B cell (primary cell): ENCODE data around the gene TRAPPC11.

Source experiments
- CTCF ChIP-seq: fragments of 200-600 bp; IDR thresholded peaks from one replicate; pipeline ENCODE4 v1.8.0; 2022; ENCODE audit warnings: antibody characterized with exemption, mild to moderate bottlenecking
- EZH2 ChIP-seq: IDR thresholded peaks from 2 replicates; pipeline ENCODE4 v1.6.1; 2012; ENCODE audit warnings: borderline replicate concordance, low read depth, mild to moderate bottlenecking, moderate library complexity, low read length; ENCODE audit not compliant: insufficient read depth, poor library complexity, severe bottlenecking

- TF ChIP-seq EZH2 (no peak), CTCF (no peak)
Observed at GRCh38 chr4:183610613-183611012, 48.5 kb upstream of the TRAPPC11 start.
